GM10266 (cell line): Measurements from ENCODE around the gene SPDYE2.
"Not testable (repeated sequence)": the region's sequence is repeated elsewhere in the genome, so short reads cannot be mapped to it uniquely, and the experiment has no call there.

Experiments used
- DNase-seq: peaks from one replicate; pipeline ENCODE4 v3.0.0; 2012; ENCODE audit errors: extremely low spot score

Gene SPDYE2

GRCh38 chr7:102550808-102551422 is at the start of gene SPDYE2:
Gene SPDYE2 (plus strand): TSS chr7:102551226. CDS start chr7:102553256, 2,030 bp downstream.
- DNase-seq: not testable (repeated sequence)

GRCh38 chr7:102503141-102503540 is 47.9 kb upstream of the SPDYE2 start:
- DNase-seq: not testable (repeated sequence)

GRCh38 chr7:102505298-102506185 is 45.5 kb upstream of the SPDYE2 start:
- not testable (repeated sequence) for DNase-seq

GRCh38 chr7:102507410-102508088 is 43.5 kb upstream of the SPDYE2 start:
- not testable (repeated sequence) for DNase-seq

- DNase-seq: not testable (repeated sequence)
Observed at GRCh38 chr7:102510575-102510974, 40.5 kb upstream of the SPDYE2 start.

- DNase-seq: not testable (repeated sequence)
Observed at GRCh38 chr7:102511860-102512522, 39.0 kb upstream of the SPDYE2 start.

- not testable (repeated sequence) for DNase-seq
Observed at GRCh38 chr7:102512642-102513221, 38.3 kb upstream of the SPDYE2 start.

- DNase-seq: not testable (repeated sequence)
Observed at GRCh38 chr7:102514881-102515721, 35.9 kb upstream of the SPDYE2 start.

- not testable (repeated sequence) for DNase-seq
Observed at GRCh38 chr7:102515889-102516288, 35.1 kb upstream of the SPDYE2 start.

- not testable (repeated sequence) for DNase-seq
Observed at GRCh38 chr7:102516951-102517350, 34.1 kb upstream of the SPDYE2 start.

GRCh38 chr7:102517550-102518147 is 33.4 kb upstream of the SPDYE2 start, which contains the start of gene RASA4B:
Gene RASA4B (minus strand): TSS chr7:102517777. CDS start chr7:102517710, 67 bp downstream.
- DNase-seq: not testable (repeated sequence)

GRCh38 chr7:102520797-102521196 is 30.2 kb upstream of the SPDYE2 start:
- DNase-seq: not testable (repeated sequence)

- not testable (repeated sequence) for DNase-seq
Observed at GRCh38 chr7:102524803-102525202, 26.2 kb upstream of the SPDYE2 start.

GRCh38 chr7:102527182-102527581 is 23.8 kb upstream of the SPDYE2 start:
- not testable (repeated sequence) for DNase-seq

GRCh38 chr7:102527822-102528793 is 22.9 kb upstream of the SPDYE2 start:
- not testable (repeated sequence) for DNase-seq

GRCh38 chr7:102531583-102531982 is 19.4 kb upstream of the SPDYE2 start:
- DNase-seq: not testable (repeated sequence)

- not testable (repeated sequence) for DNase-seq
Observed at GRCh38 chr7:102532127-102532526, 18.9 kb upstream of the SPDYE2 start.

GRCh38 chr7:102535062-102535615 is 15.9 kb upstream of the SPDYE2 start:
- DNase-seq: not testable (repeated sequence)
